K562 (cell line): ENCODE measurements around the gene LASP1NB.

Source experiments
- ATAC-seq: fragments of 200-7000 bp; cut with Tn5 transposase; 3 replicates; pipeline ENCODE4 v1.9.1; 2020; ENCODE audit warnings: moderate library complexity
- BruUV-seq: library from RNA; stranded (reverse); fragments of 400-500 nt; replicated peaks from 2 replicates; lab custom pipeline; 2021; lab: Mats Ljungman, UMichigan
- CTCF ChIA-PET: fragments of 300-600 bp; formaldehyde crosslinking; extraction: SDS; loops from one replicate; lab custom pipeline; 2021; ENCODE audit warnings: low intra/inter-chr PET ratio; lab: Yijun Ruan, JAX
- POLR2A ChIA-PET: fragments of 300-600, 350-650 bp; sonication (Branson Sonifier 250); formaldehyde crosslinking; extraction: SDS; loops from one replicate; lab custom pipeline; 2021; ENCODE audit warnings: antibody characterized with exemption, inconsistent platforms; lab: Yijun Ruan, JAX
- DNase-seq, 4 experiments: peaks; one replicate each; pipeline versions ENCODE4 v3.0.0 to v3.0.0-alpha.2; 2011 to 2018; ENCODE audit warnings: low spot score in 3 of 4, mixed read lengths in 3 of 4; ENCODE audit errors: extremely low read depth in 1 of 4
- FAIRE-seq: peaks from 2 replicates; lab custom pipeline; 2011; peaks lifted over from hg19 to GRCh38; lab: Jason Lieb, UNC
- H2AFZ ChIP-seq: 2 replicates; pipeline ENCODE4 v1.6.0; 2011; ENCODE audit warnings: low read depth, low read length, control low read depth, inconsistent platforms
- H3K27ac ChIP-seq: fragments of 200-600 bp; 3 replicates; pipeline ENCODE4 v1.8.0; 2011; ENCODE audit warnings: low read depth, mild to moderate bottlenecking, control low read depth, inconsistent platforms, low read length, moderate library complexity, mixed read lengths; ENCODE audit errors: extremely low read depth
- H3K27me3 ChIP-seq, 2 experiments: fragments of 300-600 bp in 1 of 2; 2 replicates in 1 of 2; 3 replicates in 1 of 2; pipeline versions ENCODE4 v1.6.0 to v1.8.0; 2011; ENCODE audit warnings: inconsistent platforms in 2 of 2, low read length in 2 of 2, mild to moderate bottlenecking in 1 of 2, mixed read lengths in 1 of 2, moderate library complexity in 1 of 2; ENCODE audit not compliant: control insufficient read depth in 2 of 2, insufficient read depth in 2 of 2
- H3K36me3 ChIP-seq: fragments of 300-600 bp; 3 replicates; pipeline ENCODE4 v1.8.0; 2011; ENCODE audit warnings: mild to moderate bottlenecking, low read length, inconsistent platforms; ENCODE audit not compliant: control insufficient read depth, insufficient read depth
- H3K4me1 ChIP-seq, 2 experiments: fragments of 200-600 bp in 1 of 2; replicated peaks in 1 of 2; 2 replicates in 1 of 2; 3 replicates in 1 of 2; pipeline versions ENCODE4 v1.5.1 to v1.8.0; 2011; ENCODE audit warnings: inconsistent platforms in 2 of 2, low read length in 2 of 2, mild to moderate bottlenecking in 1 of 2, mixed read lengths in 1 of 2, moderate library complexity in 1 of 2; ENCODE audit not compliant: control insufficient read depth in 2 of 2, insufficient read depth in 2 of 2
- H3K4me2 ChIP-seq: 2 replicates; pipeline ENCODE4 v1.6.1; 2011; ENCODE audit warnings: low read length, control low read depth, inconsistent platforms, mixed read lengths; ENCODE audit not compliant: insufficient read depth
- H3K4me3 ChIP-seq: fragments of 200-600 bp; sonication (generic), shearing (Covaris generic); 2 replicates; pipeline ENCODE4 v1.5.1; 2016; ENCODE audit warnings: control low read depth, inconsistent platforms
- H3K79me2 ChIP-seq: fragments of 200-600 bp; 3 replicates; pipeline ENCODE4 v1.8.0; 2011; ENCODE audit warnings: low read length, inconsistent platforms; ENCODE audit not compliant: control insufficient read depth, insufficient read depth
- H3K9ac ChIP-seq, 2 experiments: 2 replicates each; pipeline versions ENCODE4 v1.6.0 to v1.6.1; 2011; ENCODE audit warnings: low read depth in 2 of 2, low read length in 2 of 2, control low read depth in 1 of 2, inconsistent platforms in 1 of 2, mild to moderate bottlenecking in 1 of 2, mixed read lengths in 1 of 2; ENCODE audit not compliant: insufficient read depth in 1 of 2
- H3K9me1 ChIP-seq: one replicate; pipeline ENCODE4 v1.6.0; 2011; ENCODE audit warnings: inconsistent platforms, mild to moderate bottlenecking, low read length, moderate library complexity; ENCODE audit not compliant: control insufficient read depth, insufficient read depth
- H3K9me3 ChIP-seq: replicated peaks from 2 replicates; pipeline ENCODE4 v1.5.1; 2011; ENCODE audit warnings: low read depth, low read length, inconsistent platforms; ENCODE audit not compliant: control insufficient read depth, insufficient read depth
- H4K20me1 ChIP-seq: replicated peaks from 2 replicates; pipeline ENCODE4 v1.6.1; 2011; ENCODE audit warnings: low read length, inconsistent platforms, mixed read lengths; ENCODE audit not compliant: control insufficient read depth, insufficient read depth
- BRD9 ChIP-seq: fragments of 450-650 bp; IDR thresholded peaks from 2 replicates; pipeline ENCODE4 v1.6.1; 2018; ENCODE audit warnings: low read depth; ENCODE audit not compliant: partially characterized antibody
- BRF1 ChIP-seq: IDR thresholded peaks from 3 replicates; pipeline ENCODE4 v1.6.1; 2011; ENCODE audit warnings: borderline replicate concordance, mild to moderate bottlenecking; ENCODE audit not compliant: insufficient read length; ENCODE audit errors: extremely low read depth
- CREB1 ChIP-seq, 2 experiments: sonication (generic) in 1 of 2; formaldehyde crosslinking in 1 of 2; IDR thresholded peaks; 2 replicates each; pipeline versions ENCODE4 v1.6.1 to v1.8.0; 2012 to 2022; ENCODE audit warnings: inconsistent platforms in 1 of 2, mild to moderate bottlenecking in 1 of 2, missing genetic modification reagents in 1 of 2, moderate library complexity in 1 of 2
- KLF1 ChIP-seq: fragments of 450-650 bp; IDR thresholded peaks from 2 replicates; pipeline ENCODE4 v1.6.1; 2016; ENCODE audit warnings: missing genetic modification characterization, missing compliant biosample characterization
- POLR3G ChIP-seq: IDR thresholded peaks from 2 replicates; pipeline ENCODE4 v1.6.1; 2011; ENCODE audit not compliant: insufficient read length, insufficient replicate concordance; ENCODE audit errors: extremely low read depth
- SREBF2 ChIP-seq: sonication (generic); formaldehyde crosslinking; IDR thresholded peaks from 2 replicates; pipeline ENCODE4 v1.4.0; 2020; ENCODE audit warnings: mild to moderate bottlenecking, missing genetic modification reagents
- U2AF1 ChIP-seq: fragments of 200-400 bp; formaldehyde crosslinking; optimal IDR thresholded peaks from 2 replicates; pipeline ENCODE3; 2017; ENCODE audit warnings: mild to moderate bottlenecking, low read depth, low read length, moderate library complexity
- USF2 ChIP-seq: sonication (generic); formaldehyde crosslinking; IDR thresholded peaks from 2 replicates; pipeline ENCODE4 v1.5.0; 2020; ENCODE audit warnings: missing genetic modification reagents
- ZNF445 ChIP-seq: fragments of 250-450 bp; sonication (Bioruptor Pico); IDR thresholded peaks from 2 replicates; pipeline ENCODE4 v1.4.0; 2020; ENCODE audit warnings: low read depth, mild to moderate bottlenecking, moderate library complexity
- ZNF57 ChIP-seq: fragments of 450-650 bp; formaldehyde crosslinking; IDR thresholded peaks from 2 replicates; pipeline ENCODE4 v1.4.0; 2020; ENCODE audit warnings: mild to moderate bottlenecking, moderate library complexity
- WGBS: fragments of 100-300 bp; shearing (Covaris generic); methylation state at CpG from one replicate; pipeline ENCODE4 v1.1.6; 2016; ENCODE audit warnings: low coverage, mixed read lengths; ENCODE audit not compliant: insufficient coverage; ENCODE audit errors: missing lambda C conversion rate; 5-methylcytosine and 5-hydroxymethylcytosine counted together
- in situ Hi-C: fragments of 300-500 bp; cut with MboI; formaldehyde crosslinking; loops from 4 replicates; pipeline ENCODE4 v1.15.0; 2018; ENCODE audit warnings: inconsistent platforms, mixed read lengths
- intact Hi-C: fragments of 100-400 bp; cut with micrococcal nuclease; formaldehyde crosslinking; loops from 2 replicates; pipeline ENCODE4 v1.14.2; 2022

LASP1NB gene

DNA sequence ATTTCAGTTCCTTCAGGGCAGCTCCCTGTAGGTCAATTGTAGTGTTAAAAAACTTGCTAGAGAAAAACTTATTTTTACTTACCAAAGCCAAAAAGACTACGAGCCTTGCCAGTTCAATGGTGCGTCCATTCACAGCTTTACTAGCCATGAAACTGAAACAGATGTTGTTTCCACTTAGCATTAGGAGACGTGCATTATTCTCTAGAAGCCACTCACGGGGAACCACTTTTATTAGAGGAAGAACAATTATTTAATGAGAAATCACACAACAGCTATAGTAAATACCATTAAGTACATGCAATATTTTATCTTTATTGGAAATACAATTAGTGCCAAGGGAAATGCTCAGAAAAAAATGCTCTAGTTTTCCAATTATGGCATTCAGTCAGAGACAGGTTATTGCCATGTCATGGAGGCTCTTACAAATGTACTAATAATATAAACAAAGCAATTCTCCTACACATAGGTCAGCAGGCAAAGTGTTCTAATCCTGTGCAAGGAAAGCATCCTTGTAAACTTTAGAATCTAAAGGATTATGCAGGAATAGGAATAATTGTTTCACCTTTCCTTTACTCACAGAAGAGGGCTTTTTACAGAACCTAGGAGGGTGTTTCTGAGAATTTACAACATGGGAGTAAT is 17.4 kb downstream of the LASP1NB start:
- DNase-seq, result no peak
- no peak overlapping the region for H2AFZ ChIP-seq
- BruUV-seq, result no TSS peak
- no peak overlapping the region for H3K27ac ChIP-seq
- no peak for ATAC-seq
- TF ChIP-seq KLF1 (tag) (no peak), SREBF2 (CRISPR knock-in tag) (no peak), BRD9 (no peak), USF2 (CRISPR knock-in tag) (no peak), ZNF445 (no peak), ZNF57 (CRISPR knock-in tag) (no peak), CREB1 (IDR thresholded peaks at IDR 0.05) (no peak), CREB1 (CRISPR knock-in tag; IDR thresholded peaks at IDR 0.05) (no peak), BRF1 (no peak), U2AF1 (no peak), POLR3G (no peak)
- TF ChIP-seq, all 486 proteins: peak for 0
- no peak for FAIRE-seq
- 25% methylated on average over 4 of the region's 4 CpGs for WGBS
- CTCF ChIA-PET, result no interaction called here
- Histone ChIP-seq H3K9me1 (no peaks in the 10 kb centered on the region), H3K9me3 (no peaks in the 10 kb centered on the region), H3K36me3 (no peaks in the 10 kb centered on the region), H4K20me1 (no peaks in the 10 kb centered on the region), H3K9ac (no peak overlapping the region), H3K4me3 (no peak overlapping the region), H3K4me2 (no peak overlapping the region), H3K4me1 (no peaks in the 10 kb centered on the region), H3K27me3 (no peaks in the 10 kb centered on the region), H3K79me2 (no peaks in the 10 kb centered on the region)
- in situ Hi-C loops (no loop called here), intact Hi-C loops (no loop called here)
- POLR2A ChIA-PET, result interaction anchor here (0.7 kb wide), 1 partner anchor 72 kb away, joined by 3 read pairs; no protein-coding TSS in a partner anchor
